NCI-H82 (cell line): ENCODE measurements around the gene QSOX2.

ENCODE experiments used
- DNase-seq: peaks from one replicate; lab custom pipeline; 2025; lab: John Stamatoyannopoulos, UW

QSOX2 gene

GRCh38 chr9:136190656-136191055 is 55.0 kb downstream of the QSOX2 start:
- no peak for DNase-seq

GRCh38 chr9:136190237-136190601 is 55.4 kb downstream of the QSOX2 start:
- DNase-seq = no peak

DNA sequence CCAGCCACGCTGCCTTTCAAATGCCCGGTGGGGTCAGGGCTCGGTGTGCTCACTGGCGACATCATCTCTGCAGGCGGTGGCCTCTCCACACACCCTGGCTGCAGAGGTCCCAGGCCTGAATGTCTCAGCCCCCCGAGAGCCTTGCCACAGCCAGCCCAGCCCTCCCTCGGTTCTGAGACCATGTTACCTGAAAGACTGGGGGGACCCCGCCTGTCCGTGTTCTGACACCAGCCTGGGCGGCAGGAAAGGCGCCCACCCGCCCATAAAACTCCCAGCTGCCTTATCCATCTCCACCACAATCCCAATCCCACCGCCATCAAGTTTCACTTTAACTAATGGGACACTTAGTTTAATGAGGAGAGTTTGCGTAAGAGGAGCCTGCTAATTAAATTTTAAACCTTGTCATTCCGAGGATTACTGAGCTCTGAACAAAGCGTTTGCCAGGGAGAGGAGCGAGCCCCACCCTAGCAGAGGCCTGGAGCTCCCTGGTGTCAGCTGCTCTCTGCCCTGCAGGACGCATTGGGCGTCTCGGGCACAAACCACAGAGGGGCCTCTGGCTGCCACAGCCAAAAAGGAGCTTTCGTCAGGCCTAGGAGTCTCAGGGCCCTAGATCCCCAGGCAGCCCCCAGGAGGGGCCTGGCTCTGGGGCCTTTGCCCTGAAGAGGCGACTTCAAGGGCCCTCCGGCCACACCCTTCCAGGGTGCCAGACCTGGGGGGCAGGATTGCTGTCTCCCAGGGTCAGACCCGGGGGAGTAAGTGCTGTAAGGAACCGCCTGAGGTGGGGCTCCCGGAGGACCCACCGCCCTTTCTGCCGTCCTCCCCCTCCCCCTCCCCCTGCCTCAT is 56.0 kb downstream of the QSOX2 start:
- peak; percentile 94 for DNase-seq

DNA sequence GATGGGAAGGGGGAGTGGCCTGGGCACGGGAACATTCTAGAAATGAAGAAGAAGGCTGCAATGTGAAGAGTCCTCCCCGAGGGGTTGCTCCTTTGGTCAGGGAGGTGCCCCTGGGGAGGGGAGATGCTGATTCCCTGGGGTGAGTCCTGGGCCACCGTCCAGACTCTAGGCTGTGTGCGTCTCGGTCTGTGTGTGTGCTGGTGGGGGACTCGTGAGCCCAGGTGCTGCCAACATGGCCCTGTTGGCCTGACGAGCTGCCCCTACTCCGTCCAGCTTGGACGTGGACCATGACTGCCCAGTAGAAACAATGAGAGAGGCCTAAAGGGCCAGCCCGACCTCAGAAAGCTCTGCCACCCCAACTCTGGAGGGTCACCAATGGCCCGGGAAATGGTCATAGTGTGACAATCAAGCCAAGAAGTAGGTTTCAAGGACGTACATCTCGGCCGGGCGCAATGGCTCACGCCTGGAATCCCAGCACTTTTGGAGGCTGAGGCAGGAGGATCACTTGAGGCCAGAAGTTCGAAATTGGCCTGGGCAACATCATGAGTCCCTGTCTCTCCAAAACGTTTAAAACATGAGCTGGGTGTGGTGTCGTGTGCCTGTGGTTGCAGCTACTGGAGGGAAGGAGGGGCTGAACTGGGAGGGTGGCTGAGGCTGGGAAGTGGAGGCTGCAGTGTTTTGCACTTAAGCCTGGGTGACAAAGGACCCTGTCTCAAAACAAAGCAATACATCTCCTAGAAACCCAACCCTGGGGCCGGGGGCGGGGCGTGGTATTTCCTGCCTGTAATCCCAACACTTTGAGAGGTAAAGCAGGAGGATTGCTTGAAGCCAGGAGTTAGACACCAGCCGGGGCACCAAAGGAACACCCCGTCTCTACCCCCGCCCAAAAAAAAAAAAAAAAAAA is 57.7 kb downstream of the QSOX2 start:
- DNase-seq = peak; percentile 19

GRCh38 chr9:136187197-136187596 is 58.4 kb downstream of the QSOX2 start:
- no peak for DNase-seq

GRCh38 chr9:136186386-136186785 is 59.2 kb downstream of the QSOX2 start:
- DNase-seq = no peak

DNA sequence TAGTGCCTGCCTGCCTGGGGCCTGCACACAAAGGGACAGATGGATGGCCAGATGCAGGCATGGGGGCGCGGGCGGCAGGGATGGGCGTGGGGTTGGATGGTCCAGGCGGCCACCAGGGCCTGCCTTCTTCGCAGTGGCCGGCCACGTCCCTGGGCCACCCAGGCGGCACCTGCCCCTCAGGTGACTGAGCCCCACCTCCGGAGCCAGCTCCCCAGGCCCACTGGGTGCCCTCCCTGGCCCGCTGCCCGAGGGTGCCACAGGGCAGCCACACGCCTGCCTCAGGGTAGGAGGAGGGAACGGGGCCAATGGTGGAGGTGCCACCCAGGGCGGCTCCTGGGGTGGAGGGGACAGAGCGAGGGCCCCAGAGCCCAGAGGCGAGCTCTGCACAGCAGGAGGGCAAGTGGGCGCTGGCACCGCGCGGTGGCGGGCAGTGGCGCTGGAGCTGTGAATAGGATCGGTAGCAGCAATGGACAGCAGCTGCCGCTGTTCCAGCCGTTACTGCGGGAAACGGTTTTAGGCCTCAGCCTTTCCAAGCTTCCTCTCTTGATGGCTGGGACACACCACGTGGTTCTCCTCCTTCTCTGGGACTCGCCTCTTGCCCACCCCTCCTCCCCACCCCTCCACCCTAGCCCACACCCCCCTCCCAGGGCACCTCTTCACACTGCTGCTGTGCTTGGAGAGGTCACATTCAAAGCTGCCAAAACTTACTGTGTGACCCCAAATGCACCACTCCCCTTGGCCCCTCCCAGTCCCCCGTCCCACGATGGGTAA is 59.8 kb downstream of the QSOX2 start:
- DNase-seq = peak; percentile 20

DNA sequence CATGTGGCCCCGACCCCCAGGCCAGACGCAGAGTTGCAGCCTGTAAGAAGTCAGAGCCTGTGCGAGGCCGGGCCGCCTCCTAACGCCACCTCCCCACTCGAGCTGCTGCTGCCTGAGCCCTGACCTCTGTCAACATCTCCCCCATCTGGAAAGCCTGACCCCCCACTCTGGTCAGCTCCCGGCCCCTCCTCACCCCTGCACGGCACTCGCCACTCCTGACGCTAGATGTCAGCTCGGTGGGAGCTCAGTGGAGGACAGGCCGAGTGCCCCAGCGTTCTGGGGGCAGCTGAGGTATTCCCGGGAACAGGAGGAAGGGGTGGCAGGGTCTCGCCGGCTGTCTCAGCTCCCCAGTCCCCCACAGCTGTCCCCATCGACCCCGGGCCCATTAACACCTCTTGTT is 60.5 kb downstream of the QSOX2 start:
- no peak for DNase-seq

DNA sequence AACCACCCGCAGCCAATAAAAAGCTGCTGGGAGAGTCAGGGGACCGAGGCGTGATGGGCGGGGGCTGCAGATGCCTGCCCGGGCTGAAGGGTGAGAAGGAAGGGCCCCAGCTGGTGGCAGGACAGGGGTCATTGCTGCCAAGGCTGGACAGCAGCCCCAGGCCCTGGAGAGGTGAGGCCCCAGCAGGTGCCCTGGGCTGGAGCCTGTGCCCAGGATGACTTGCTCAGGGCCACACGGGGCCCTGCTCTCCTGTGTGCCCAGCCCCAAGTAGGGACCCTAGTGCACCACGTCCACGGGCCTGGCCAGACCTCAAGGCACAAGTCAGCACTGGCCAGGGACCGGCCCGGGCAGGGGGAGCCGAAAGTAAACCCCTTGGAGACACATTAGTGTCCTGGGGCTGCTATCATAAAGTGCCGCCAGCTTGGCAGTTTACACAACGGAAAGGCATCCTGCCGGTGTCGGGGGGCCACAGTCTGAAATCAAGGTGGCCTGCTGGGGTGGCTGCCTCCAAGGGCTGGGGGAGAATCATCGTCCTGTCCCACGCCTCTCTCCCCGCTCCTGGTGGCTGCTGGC is 62.7 kb downstream of the QSOX2 start:
- no peak for DNase-seq

GRCh38 chr9:136182420-136182787 is 63.2 kb downstream of the QSOX2 start:
- DNase-seq = no peak

DNA sequence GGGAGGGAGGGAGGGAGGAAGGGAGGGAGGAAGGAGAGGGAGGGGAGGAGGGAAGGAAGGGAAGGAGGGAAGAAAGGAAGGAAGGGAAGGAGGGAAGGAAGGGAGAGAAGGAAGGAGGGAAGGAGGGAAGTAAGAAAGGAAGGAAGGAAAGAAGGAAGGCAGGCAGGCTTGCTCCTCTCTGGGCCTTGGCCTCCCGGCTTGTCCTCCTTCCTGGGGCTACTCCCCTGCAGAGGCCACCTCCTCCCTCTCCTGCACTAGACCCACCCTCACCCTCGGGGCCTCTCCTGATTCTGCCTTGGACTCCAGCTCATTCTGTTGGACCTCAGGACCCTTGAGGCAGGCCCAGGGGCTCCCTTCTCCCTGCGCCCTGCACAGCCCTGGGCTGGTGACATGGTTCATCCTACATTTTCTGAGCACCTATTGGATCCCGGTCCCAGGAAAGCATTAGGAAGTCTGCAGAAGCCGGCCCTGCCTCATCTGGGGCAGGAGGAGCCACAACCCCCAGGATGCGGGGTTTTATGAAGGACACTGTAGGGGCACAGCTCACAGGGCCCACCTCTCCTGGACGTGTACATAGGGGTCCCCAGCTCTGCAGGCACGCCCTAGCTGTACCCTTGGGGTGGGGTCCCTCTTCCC is 63.7 kb downstream of the QSOX2 start:
- DNase-seq = no peak

GRCh38 chr9:136180586-136180985 is 65.0 kb downstream of the QSOX2 start:
- DNase-seq = no peak

DNA sequence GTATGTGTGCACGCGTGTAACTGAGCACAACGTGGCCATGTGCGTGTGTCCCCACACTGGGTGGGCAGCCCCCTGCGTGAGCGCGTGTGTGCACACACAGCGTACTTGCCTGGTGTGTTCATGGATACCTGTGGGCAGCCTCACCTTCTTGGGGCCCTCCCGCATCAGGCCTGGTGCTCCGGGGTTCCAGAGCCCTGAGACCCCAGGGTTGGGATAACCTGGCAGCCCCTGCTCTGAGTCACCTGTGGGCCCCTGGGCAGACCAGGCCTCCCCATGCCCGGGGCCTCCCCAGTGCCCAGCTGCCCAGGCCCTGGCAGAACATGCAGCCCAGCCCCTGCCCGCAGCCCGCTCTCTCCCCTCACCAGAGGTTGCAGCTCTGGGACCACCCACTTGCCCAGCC is 65.9 kb downstream of the QSOX2 start:
- DNase-seq = no peak

- no peak for DNase-seq
Measured at GRCh38 chr9:136179101-136179616, 66.5 kb downstream of the QSOX2 start.

DNA sequence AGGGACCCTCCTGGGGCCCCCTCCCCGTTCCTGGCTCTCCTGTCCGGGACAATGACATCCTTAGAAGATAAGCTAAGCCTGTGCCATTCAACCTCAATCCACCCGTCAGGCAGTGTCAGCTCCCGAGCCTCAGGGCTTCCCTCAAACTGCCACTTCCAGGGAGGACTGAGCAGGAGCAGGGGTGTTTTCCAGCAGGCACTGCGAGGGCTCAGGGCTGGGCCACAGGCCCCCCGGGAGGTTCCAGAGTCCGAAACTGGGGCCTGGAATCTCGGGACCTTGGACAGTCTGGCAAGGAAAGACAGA is 66.9 kb downstream of the QSOX2 start:
- DNase-seq = no peak

DNA sequence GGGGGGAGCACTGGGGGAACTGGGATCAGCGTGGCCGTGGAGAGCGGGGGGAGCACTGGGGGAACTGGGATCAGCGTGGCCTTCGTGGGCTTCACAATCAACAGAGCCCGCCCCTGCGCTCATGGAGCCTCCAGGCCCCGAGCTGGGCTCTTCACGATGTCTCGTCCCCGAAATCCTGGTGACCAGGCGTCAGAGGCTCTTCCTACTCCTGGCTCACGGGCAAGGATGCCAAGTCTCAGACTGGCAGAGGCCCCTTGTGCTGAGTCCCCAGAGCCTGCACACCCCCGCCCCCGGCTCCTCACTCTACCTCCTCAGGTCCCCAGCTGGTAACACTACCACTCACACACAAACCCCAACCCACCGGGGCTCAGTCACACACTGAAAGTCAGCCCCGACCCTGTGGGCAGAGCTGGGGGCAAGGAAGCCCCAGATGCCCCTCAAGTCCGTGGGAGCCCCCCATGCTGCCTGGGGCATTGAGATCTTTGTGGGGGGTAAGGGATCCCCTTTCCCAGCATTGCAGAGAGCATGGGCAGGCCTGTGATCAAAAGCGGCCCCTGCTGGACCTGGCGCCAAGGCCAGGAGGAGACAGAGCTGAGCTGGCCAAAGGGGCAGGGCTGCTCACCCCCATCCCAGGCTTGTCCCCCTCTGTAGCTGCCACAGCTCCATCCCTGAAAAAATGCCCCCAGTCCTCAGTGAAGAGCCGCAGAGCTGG is 67.4 kb downstream of the QSOX2 start:
- DNase-seq = no peak

DNA sequence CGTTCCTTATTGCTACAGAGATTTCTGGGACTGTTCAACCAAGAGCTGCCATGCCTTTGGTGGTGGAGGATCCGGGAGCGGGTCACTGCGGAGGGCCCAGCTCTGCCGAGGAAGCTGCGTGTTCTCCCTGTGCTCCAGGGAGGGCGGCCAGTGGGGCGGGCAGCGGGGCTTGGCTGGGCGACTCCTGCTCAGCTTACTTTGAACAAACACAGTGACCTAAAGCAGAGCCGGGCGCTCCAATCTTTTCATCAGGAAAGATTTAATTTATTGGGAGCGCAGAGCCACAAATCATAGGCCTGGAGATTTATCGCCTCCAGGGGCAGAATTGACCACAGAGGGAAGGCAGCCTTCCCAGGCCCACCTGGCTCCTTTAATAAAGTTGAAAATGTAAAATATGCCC is 68.4 kb downstream of the QSOX2 start:
- DNase-seq = no peak

GRCh38 chr9:136175616-136176197 is 69.9 kb downstream of the QSOX2 start:
- peak; percentile 21 for DNase-seq

DNA sequence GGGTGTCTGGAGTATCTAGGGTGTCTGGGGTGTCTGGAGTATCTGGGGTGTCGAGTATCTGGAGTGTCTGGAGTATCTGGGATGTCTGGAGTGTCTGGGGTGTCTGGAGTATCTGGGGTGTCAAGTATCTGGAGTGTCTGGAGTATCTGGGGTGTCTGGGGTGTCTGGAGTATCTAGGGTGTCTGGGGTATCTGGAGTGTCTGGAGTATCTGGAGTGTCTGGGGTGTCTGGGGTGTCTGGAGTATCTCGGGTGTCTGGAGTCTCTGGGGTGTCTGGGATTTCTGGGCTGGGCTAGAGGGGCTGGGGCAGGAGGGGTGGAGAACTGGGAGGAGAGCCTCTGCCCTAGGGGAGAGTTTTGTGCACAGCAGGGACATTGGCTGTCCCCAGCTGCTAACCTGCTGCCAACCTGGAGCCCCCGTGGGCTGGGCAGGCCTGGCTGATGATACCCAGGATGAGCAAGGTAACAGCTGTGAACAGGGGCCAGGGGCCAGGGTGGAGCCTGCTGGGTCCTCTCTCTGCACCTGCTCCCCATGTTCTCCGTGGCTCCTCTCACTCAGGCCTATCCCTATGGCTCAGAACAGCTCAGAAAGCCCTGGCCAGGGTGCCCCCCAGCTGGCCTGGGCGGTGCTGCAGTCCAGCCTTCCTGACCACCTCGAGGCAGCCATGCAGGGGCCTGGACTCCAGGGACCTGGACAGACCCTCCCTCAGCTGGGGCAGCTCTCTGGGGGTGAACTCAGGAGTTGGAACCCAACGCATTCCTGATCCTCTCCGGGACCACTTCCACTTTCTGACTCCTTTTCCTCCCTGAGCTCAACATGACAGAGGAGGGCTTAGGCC is 70.6 kb downstream of the QSOX2 start:
- DNase-seq = no peak
